ENCODE results near the gene MORN5. TPM values are rescaled to one million over a fixed set of nuclear protein-coding genes. Genes with fewer than 3 reads are reported as not detected.

The MORN5 gene
- total and polyA plus RNA-seq, 9 of the 15 experiments (the other 6 are each of a cell fraction or from before 2014, with no cell fraction given), result not detected

GRCh38 chr9:122122903-122123632 lies 36.6 kb upstream of the MORN5 start (continued):
- no peak for TF ChIP-seq ZBTB9 (CRISPR knock-in tag; IDR thresholded peaks at IDR 0.05)
- no peak for TF ChIP-seq STAT6 (CRISPR knock-in tag; IDR thresholded peaks at IDR 0.05)
- TF ChIP-seq ZNF639 (CRISPR knock-in tag; conservative IDR thresholded peaks at IDR 0.05 in 1 of 2, IDR thresholded peaks at IDR 0.05 in 1 of 2), result no peak
- no peak for TF ChIP-seq E2F5 (CRISPR knock-in tag; IDR thresholded peaks at IDR 0.05)
- no peak for TF ChIP-seq CEBPZ (IDR thresholded peaks at IDR 0.05; ENCODE audit: borderline replicate concordance, low read depth, low read length)
- TF ChIP-seq NFXL1 (CRISPR knock-in tag; IDR thresholded peaks at IDR 0.05), result no peak
- TF ChIP-seq CEBPB (tag; IDR thresholded peaks at IDR 0.05), result no peak
- no peak for TF ChIP-seq ZNF324 (CRISPR knock-in tag; IDR thresholded peaks at IDR 0.05)
- TF ChIP-seq PRDM10 (IDR thresholded peaks at IDR 0.05; ENCODE audit: partially characterized antibody), result no peak
- no peak for TF ChIP-seq ZSCAN29 (IDR thresholded peaks at IDR 0.05)
- TF ChIP-seq TARDBP (IDR thresholded peaks at IDR 0.05), result no peak

All from K562 (cell line).